SK-N-SH (cell line): Measurements from ENCODE around the gene ANXA11.

Experiments used
- CTCF ChIP-seq: fragments of 200-600 bp; sonication (generic); IDR thresholded peaks from 2 replicates; pipeline ENCODE4 v1.6.1; 2017; ENCODE audit warnings: antibody characterized with exemption, mild to moderate bottlenecking, moderate library complexity
- FOXM1 ChIP-seq: IDR thresholded peaks from 2 replicates; pipeline ENCODE4 v1.4.0; 2012; ENCODE audit warnings: low read depth, mild to moderate bottlenecking
- GABPA ChIP-seq: IDR thresholded peaks from 2 replicates; pipeline ENCODE4 v1.4.0; 2012; ENCODE audit warnings: low read depth, mild to moderate bottlenecking
- MAX ChIP-seq: IDR thresholded peaks from 2 replicates; pipeline ENCODE4 v1.4.0; 2012; ENCODE audit warnings: low read depth
- PBX3 ChIP-seq: IDR thresholded peaks from 2 replicates; pipeline ENCODE4; 2012
- RXRA ChIP-seq: IDR thresholded peaks from 2 replicates; pipeline ENCODE4 v1.4.0; 2012; ENCODE audit warnings: low read depth, mild to moderate bottlenecking, borderline replicate concordance
- TAF1 ChIP-seq: IDR thresholded peaks from 2 replicates; pipeline ENCODE4 v1.6.1; 2012; ENCODE audit warnings: low read depth, mild to moderate bottlenecking, low read length, moderate library complexity, borderline replicate concordance
- TF ChIP-seq, protein P1 (sequence below): fragments of 150-350 bp; IDR thresholded peaks from 2 replicates; pipeline ENCODE4 v1.6.1; 2017; ENCODE audit warnings: antibody characterized with exemption, low read length, low read depth, borderline replicate concordance
- TF ChIP-seq, protein P2 (sequence below): IDR thresholded peaks from 2 replicates; pipeline ENCODE4 v1.6.1; 2012; ENCODE audit warnings: mild to moderate bottlenecking, low read depth, low read length, moderate library complexity

DNA sequence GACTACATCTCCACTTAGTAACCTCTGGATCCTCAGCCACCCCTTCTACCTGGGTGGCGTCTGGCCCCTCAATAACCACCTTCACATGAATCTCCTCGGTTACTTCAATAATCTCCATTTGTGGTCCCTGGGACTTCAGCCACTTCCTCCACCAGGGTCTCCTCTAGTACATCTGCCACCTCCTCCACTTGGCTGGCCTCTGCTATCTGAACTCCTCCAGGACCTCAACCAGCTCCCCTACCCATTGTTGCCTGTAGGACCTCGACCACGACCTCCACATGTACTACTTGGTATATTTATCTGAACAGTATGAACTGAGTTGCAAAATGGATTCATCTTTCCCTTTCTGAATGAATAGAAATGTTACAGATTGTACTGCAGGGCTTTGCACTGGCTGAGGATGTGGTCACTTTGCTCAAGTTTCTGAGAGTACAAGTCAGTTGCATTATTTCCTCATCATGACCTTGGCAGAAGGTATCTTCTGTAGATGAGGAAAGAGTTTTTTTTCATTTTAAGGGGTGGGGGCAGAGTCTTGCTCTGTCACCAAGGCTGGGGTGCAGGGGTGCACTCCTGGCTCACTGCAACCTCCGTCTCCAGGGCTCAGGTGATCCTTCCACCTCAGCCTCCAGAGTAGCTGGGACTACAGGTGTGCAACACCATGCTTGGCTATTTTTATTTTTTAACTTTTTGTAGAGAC is 48.1 kb upstream of the ANXA11 start:
- no peak for TF ChIP-seq FOXM1
- TF ChIP-seq GABPA, result no peak
- no peak for TF ChIP-seq RXRA
- TF ChIP-seq CTCF, result no peak
- TF ChIP-seq MAX, result no peak
- TF ChIP-seq, protein P1, sequence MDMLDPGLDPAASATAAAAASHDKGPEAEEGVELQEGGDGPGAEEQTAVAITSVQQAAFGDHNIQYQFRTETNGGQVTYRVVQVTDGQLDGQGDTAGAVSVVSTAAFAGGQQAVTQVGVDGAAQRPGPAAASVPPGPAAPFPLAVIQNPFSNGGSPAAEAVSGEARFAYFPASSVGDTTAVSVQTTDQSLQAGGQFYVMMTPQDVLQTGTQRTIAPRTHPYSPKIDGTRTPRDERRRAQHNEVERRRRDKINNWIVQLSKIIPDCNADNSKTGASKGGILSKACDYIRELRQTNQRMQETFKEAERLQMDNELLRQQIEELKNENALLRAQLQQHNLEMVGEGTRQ, result no peak
- TF ChIP-seq PBX3, result no peak
- TF ChIP-seq TAF1, result no peak
- TF ChIP-seq, protein P2, sequence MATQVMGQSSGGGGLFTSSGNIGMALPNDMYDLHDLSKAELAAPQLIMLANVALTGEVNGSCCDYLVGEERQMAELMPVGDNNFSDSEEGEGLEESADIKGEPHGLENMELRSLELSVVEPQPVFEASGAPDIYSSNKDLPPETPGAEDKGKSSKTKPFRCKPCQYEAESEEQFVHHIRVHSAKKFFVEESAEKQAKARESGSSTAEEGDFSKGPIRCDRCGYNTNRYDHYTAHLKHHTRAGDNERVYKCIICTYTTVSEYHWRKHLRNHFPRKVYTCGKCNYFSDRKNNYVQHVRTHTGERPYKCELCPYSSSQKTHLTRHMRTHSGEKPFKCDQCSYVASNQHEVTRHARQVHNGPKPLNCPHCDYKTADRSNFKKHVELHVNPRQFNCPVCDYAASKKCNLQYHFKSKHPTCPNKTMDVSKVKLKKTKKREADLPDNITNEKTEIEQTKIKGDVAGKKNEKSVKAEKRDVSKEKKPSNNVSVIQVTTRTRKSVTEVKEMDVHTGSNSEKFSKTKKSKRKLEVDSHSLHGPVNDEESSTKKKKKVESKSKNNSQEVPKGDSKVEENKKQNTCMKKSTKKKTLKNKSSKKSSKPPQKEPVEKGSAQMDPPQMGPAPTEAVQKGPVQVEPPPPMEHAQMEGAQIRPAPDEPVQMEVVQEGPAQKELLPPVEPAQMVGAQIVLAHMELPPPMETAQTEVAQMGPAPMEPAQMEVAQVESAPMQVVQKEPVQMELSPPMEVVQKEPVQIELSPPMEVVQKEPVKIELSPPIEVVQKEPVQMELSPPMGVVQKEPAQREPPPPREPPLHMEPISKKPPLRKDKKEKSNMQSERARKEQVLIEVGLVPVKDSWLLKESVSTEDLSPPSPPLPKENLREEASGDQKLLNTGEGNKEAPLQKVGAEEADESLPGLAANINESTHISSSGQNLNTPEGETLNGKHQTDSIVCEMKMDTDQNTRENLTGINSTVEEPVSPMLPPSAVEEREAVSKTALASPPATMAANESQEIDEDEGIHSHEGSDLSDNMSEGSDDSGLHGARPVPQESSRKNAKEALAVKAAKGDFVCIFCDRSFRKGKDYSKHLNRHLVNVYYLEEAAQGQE, result no peak
